Hepatocyte (in vitro differentiated cells): ENCODE data around the gene RAB5IF. TPM values are rescaled to one million over a fixed set of nuclear protein-coding genes. Genes with fewer than 3 reads are reported as not detected.

ENCODE experiments used
- DNase-seq: peaks from one replicate; pipeline ENCODE4 v3.0.0-alpha.2; 2016; ENCODE audit warnings: low spot score
- H2AFZ ChIP-seq: fragments of 200-600 bp; sonication (generic); 2 replicates; pipeline ENCODE4 v1.6.0; 2016; ENCODE audit warnings: antibody characterized with exemption, mild to moderate bottlenecking
- H3K27ac ChIP-seq: fragments of 200-600 bp; sonication (generic); 2 replicates; pipeline ENCODE4 v1.5.1; 2016; ENCODE audit warnings: mild to moderate bottlenecking
- H3K27me3 ChIP-seq: fragments of 200-600 bp; sonication (generic); 2 replicates; pipeline ENCODE4 v1.6.1; 2016
- H3K36me3 ChIP-seq: fragments of 200-600 bp; sonication (generic); replicated peaks from 2 replicates; pipeline ENCODE4 v1.5.1; 2016; ENCODE audit warnings: low read depth; ENCODE audit not compliant: insufficient read depth
- H3K4me1 ChIP-seq: fragments of 200-600 bp; sonication (generic); 2 replicates; pipeline ENCODE4 v1.5.1; 2016; ENCODE audit warnings: mild to moderate bottlenecking, moderate library complexity; ENCODE audit not compliant: insufficient read depth
- H3K4me2 ChIP-seq: fragments of 200-600 bp; sonication (generic); 2 replicates; pipeline ENCODE4 v1.6.0; 2016
- H3K4me3 ChIP-seq: fragments of 200-600 bp; sonication (generic); 2 replicates; pipeline ENCODE4 v1.5.1; 2016; ENCODE audit warnings: mild to moderate bottlenecking
- H3K79me2 ChIP-seq: fragments of 200-600 bp; sonication (generic); 2 replicates; pipeline ENCODE4 v1.6.0; 2017; ENCODE audit warnings: mild to moderate bottlenecking
- H3K9me2 ChIP-seq: fragments of 200-600 bp; sonication (generic); replicated peaks from 2 replicates; pipeline ENCODE4 v1.6.0; 2017; ENCODE audit warnings: mild to moderate bottlenecking; ENCODE audit not compliant: insufficient read depth
- H3K9me3 ChIP-seq: fragments of 200-600 bp; sonication (generic); 2 replicates; pipeline ENCODE4 v1.5.1; 2016; ENCODE audit warnings: low read depth, mild to moderate bottlenecking
- H4K20me1 ChIP-seq: fragments of 200-600 bp; sonication (generic); 2 replicates; pipeline ENCODE4 v1.6.0; 2016; ENCODE audit warnings: mild to moderate bottlenecking; ENCODE audit not compliant: insufficient read depth, poor library complexity, severe bottlenecking
- CTCF ChIP-seq: fragments of 200-600 bp; sonication (generic); IDR thresholded peaks from 2 replicates; pipeline ENCODE4 v1.5.1; 2016; ENCODE audit warnings: antibody characterized with exemption, mild to moderate bottlenecking; ENCODE audit not compliant: poor library complexity
- EZH2 ChIP-seq: fragments of 200-600 bp; sonication (generic); IDR thresholded peaks from 2 replicates; pipeline ENCODE4 v1.6.1; 2016; ENCODE audit warnings: antibody characterized with exemption, mild to moderate bottlenecking, borderline replicate concordance
- EZH2phosphoT487 ChIP-seq: fragments of 200-600 bp; sonication (generic); IDR thresholded peaks from one replicate; pipeline ENCODE4 v1.6.1; 2018; ENCODE audit warnings: antibody characterized with exemption, mild to moderate bottlenecking, low read depth, moderate library complexity; ENCODE audit not compliant: unreplicated experiment, severe bottlenecking
- WGBS: methylation state at CpG from one replicate; pipeline ENCODE4 v1.1.6; 2016; ENCODE audit warnings: low lambda C conversion rate; ENCODE audit errors: missing lambda C conversion rate; 5-methylcytosine and 5-hydroxymethylcytosine counted together
- polyA plus RNA-seq: library from polyadenylated mRNA; unstranded; fragments of >200 nt; fragmentation: Nextera tagmentation; extraction: Ambion mirVana; gene quantifications from 2 replicates; pipeline ENCODE4 v1.2.1, GENCODE V29; 2016
- total RNA-seq: library from RNA; depleted of rRNA; stranded (reverse); fragments of >200 nt; gene quantifications from 2 replicates; pipeline ENCODE4 v1.2.3, GENCODE V29; 2014

RAB5IF gene
- total and polyA plus RNA-seq, 2 experiments from 2014 or later, result 134 to 198 TPM

- TF ChIP-seq EZH2phosphoT487, result no peak
- no peak for TF ChIP-seq EZH2
- TF ChIP-seq CTCF, result no peak
Observed at GRCh38 chr20:36565520-36565919, 40.1 kb upstream of the RAB5IF start.

GRCh38 chr20:36569847-36570429 is 35.6 kb upstream of the RAB5IF start:
- H3K4me2 ChIP-seq, result no peak overlapping the region
- no peak overlapping the region for H2AFZ ChIP-seq
- no peak overlapping the region for H3K4me3 ChIP-seq
- H3K9me2 ChIP-seq, result no peaks in the 10 kb centered on the region
- H3K27ac ChIP-seq, result no peak overlapping the region
- no peak for DNase-seq
- no peaks in the 10 kb centered on the region for H3K36me3 ChIP-seq
- H3K4me1 ChIP-seq, result peaks cover 13% of the 10 kb centered on the region
- H4K20me1 ChIP-seq, result no peaks in the 10 kb centered on the region
- TF ChIP-seq EZH2phosphoT487 (no peak), CTCF (no peak), EZH2 (no peak)
- peaks cover 15% of the 10 kb centered on the region for H3K79me2 ChIP-seq
- no peaks in the 10 kb centered on the region for H3K27me3 ChIP-seq
- H3K9me3 ChIP-seq, result peaks cover 5% of the 10 kb centered on the region
- 74% methylated on average over 7 of the region's 7 CpGs for WGBS

More at GRCh38 chr20:36565520-36565919, 40.1 kb upstream of the RAB5IF start:
- no peaks in the 10 kb centered on the region for H3K9me2 ChIP-seq
- no peaks in the 10 kb centered on the region for H3K27me3 ChIP-seq
- H3K27ac ChIP-seq, result no peak overlapping the region
- H3K9me3 ChIP-seq, result peaks cover 5% of the 10 kb centered on the region
- H3K36me3 ChIP-seq, result no peaks in the 10 kb centered on the region
- no peak overlapping the region for H2AFZ ChIP-seq
- H3K4me1 ChIP-seq, result peaks cover 11% of the 10 kb centered on the region
- peaks cover 3% of the 10 kb centered on the region for H3K79me2 ChIP-seq
- H4K20me1 ChIP-seq, result no peaks in the 10 kb centered on the region
- no peak overlapping the region for H3K4me2 ChIP-seq
- no peak for DNase-seq
- H3K4me3 ChIP-seq, result no peak overlapping the region
- 98% methylated on average over 3 of the region's 3 CpGs for WGBS

GRCh38 chr20:36571564-36572504 is 33.7 kb upstream of the RAB5IF start:
- H4K20me1 ChIP-seq, result peaks cover 14% of the 10 kb centered on the region
- no peaks in the 10 kb centered on the region for H3K9me3 ChIP-seq
- H3K9me2 ChIP-seq, result no peaks in the 10 kb centered on the region
- peak overlapping the region; percentile 96 for H3K27ac ChIP-seq
- 32% methylated on average over 17 of the region's 17 CpGs for WGBS
- H3K4me3 ChIP-seq, result no peak overlapping the region
- H3K27me3 ChIP-seq, result no peaks in the 10 kb centered on the region
- H2AFZ ChIP-seq, result peak overlapping the region; percentile 68
- peak overlapping the region; percentile 90 for H3K4me2 ChIP-seq
- peak; percentile 59 for DNase-seq
- peaks cover 27% of the 10 kb centered on the region for H3K4me1 ChIP-seq
- no peak for TF ChIP-seq CTCF
- TF ChIP-seq EZH2phosphoT487, result no peak
- no peak for TF ChIP-seq EZH2
- H3K36me3 ChIP-seq, result no peaks in the 10 kb centered on the region
- peaks cover 31% of the 10 kb centered on the region for H3K79me2 ChIP-seq
